Effector memory CD4-positive, alpha-beta T cell (primary cell): ENCODE data around the gene IQCN.

Source experiments
- DNase-seq, 3 donors: peaks; one replicate each; pipeline ENCODE4 v3.0.0-alpha.2; 2020
- H3K27ac ChIP-seq: 2 replicates; pipeline ENCODE4 v1.7.0; 2013; ENCODE audit warnings: mild to moderate bottlenecking, low read length, moderate library complexity; ENCODE audit not compliant: insufficient read depth, poor library complexity, severe bottlenecking
- H3K27me3 ChIP-seq: replicated peaks from 2 replicates; pipeline ENCODE4 v1.7.0; 2013; ENCODE audit warnings: mild to moderate bottlenecking, low read length; ENCODE audit not compliant: insufficient read depth, control insufficient read depth, poor library complexity, severe bottlenecking
- H3K36me3 ChIP-seq: 2 replicates; pipeline ENCODE4 v1.7.0; 2013; ENCODE audit warnings: mild to moderate bottlenecking, low read length, moderate library complexity; ENCODE audit not compliant: control insufficient read depth, insufficient read depth
- H3K4me1 ChIP-seq: 2 replicates; pipeline ENCODE4 v1.7.0; 2013; ENCODE audit warnings: low read length, mild to moderate bottlenecking; ENCODE audit not compliant: control insufficient read depth, insufficient read depth, poor library complexity, severe bottlenecking
- H3K4me3 ChIP-seq: 2 replicates; pipeline ENCODE4 v1.7.0; 2013; ENCODE audit warnings: low read length, low read depth, mild to moderate bottlenecking; ENCODE audit not compliant: insufficient read depth, poor library complexity, severe bottlenecking
- H3K9me3 ChIP-seq: 2 replicates; pipeline ENCODE4 v1.7.0; 2013; ENCODE audit warnings: mild to moderate bottlenecking, low read length, moderate library complexity; ENCODE audit not compliant: control insufficient read depth

Gene IQCN

DNA sequence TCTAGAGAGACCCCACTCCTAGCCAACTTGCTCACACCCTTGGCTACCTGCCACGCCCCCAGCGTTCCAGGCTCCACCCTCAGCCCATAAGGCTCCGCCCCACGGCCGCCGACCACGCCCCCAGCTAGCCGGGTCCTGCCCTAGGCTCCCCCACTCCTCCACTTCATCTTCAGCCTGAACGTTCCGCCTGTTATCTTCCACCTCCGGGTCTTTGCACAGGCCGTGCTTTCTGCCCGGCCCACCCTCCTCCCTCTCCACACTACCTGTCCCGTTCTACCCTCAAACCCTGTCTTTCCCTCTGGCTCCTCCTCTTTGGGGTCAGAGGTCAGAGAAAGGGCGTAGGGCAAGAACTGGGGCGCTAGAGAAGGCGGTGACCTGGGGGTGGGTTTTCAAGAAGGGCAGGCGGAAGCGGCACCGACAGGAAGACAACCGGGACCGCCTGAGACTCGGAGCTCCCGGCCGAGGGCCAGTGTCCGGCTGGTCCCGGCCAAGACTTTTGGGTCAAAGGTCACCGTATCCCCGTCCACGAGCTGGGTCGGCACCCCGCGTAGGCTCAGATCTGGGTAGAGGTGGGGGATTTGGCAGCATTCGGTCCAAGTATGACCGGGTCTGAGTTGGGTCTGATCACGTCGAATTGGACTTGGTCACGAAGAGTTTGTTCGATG, 50.3 kb downstream of the IQCN start:
- H3K9me3 ChIP-seq: no peaks in the 10 kb centered on the region
- H3K27me3 ChIP-seq: peaks cover 36% of the 10 kb centered on the region
- H3K27ac ChIP-seq: no peak overlapping the region
- no peak for DNase-seq
- peak overlapping the region; percentile 48 for H3K4me3 ChIP-seq
- H3K4me1 ChIP-seq: peaks cover 24% of the 10 kb centered on the region
- no peaks in the 10 kb centered on the region for H3K36me3 ChIP-seq

DNA sequence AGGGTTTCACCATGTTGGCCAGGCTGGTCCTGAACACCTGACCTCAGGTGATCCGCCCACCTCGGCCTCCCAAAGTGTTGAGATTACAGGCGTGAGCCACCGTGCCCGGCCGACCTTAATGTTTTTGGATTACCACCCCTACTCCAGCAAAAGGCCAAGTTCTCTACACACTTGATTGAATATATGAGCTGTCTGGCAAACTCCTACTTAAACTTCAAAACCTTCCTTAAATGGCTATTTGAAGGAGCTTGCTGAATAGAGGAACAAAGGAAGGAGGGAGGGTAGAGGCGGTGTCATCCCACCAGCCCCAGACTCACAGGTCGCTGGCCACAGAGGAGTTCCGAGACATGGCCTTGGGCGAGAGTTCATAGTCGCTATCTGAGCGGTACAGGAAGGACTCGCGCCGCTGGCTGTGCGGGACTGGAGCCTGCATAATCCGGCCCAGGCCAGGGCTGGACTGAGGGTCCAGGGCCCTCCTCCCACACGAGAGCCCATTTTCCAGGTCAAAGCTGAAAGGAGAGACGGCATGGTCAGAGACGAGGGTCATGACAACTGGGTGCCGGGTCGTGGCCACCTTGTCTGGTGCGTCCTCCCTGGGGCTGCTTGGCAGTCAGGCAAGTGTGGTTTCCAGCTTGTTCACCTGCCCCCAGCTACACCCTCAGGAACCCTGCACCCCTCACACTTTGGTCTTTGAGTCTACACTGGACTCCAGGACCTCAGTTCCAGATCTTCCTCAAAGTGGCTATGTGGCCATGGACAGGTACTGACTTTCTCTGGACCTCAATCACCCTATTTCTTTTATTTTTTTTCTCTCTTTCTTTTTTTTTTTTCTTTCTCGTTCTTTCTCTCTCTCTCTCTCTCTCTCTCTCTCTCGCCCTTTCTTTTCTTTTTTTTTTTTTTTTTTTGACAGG, 52.2 kb downstream of the IQCN start:
- Histone ChIP-seq H3K4me1 (peaks cover 24% of the 10 kb centered on the region), H3K27me3 (peaks cover 24% of the 10 kb centered on the region), H3K9me3 (no peaks in the 10 kb centered on the region), H3K4me3 (no peak overlapping the region), H3K27ac (no peak overlapping the region), H3K36me3 (no peaks in the 10 kb centered on the region)
- DNase-seq: no peak

DNA sequence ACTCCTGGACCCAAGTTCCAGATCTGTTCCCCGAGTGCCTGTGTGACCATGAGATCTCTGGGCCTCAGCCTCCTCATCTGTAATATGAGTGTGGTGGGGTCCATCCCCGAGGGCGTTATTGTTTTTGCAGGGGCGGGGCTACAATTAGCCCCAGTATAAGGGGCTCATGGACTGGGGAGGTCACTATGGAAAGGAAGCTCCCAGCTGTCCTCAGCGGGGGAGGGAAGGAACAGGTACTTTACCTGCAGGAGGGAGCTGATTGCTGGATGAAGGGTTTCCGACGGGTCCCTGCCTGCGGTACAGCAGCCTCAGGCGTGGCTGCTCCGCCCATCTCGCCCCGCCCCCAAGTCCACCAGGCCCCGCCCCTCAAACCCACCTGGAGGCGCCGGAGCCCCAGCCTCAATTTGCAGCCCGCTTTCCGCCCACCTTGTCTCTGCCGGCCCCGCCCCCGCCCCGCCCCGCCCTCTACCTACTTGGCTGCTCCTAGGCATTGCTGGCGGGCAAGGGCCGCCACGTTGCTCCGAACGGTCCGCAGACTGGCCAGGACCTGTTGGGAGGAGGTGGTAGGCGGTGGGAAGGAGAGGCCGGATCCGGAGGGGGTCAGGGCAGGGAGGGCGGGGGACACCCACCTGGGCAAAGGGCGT, 53.5 kb downstream of the IQCN start:
- Histone ChIP-seq H3K27ac (no peak overlapping the region), H3K36me3 (no peaks in the 10 kb centered on the region), H3K4me1 (peaks cover 17% of the 10 kb centered on the region), H3K4me3 (no peak overlapping the region), H3K27me3 (peaks cover 11% of the 10 kb centered on the region), H3K9me3 (no peaks in the 10 kb centered on the region)
- DNase-seq: no peak

DNA sequence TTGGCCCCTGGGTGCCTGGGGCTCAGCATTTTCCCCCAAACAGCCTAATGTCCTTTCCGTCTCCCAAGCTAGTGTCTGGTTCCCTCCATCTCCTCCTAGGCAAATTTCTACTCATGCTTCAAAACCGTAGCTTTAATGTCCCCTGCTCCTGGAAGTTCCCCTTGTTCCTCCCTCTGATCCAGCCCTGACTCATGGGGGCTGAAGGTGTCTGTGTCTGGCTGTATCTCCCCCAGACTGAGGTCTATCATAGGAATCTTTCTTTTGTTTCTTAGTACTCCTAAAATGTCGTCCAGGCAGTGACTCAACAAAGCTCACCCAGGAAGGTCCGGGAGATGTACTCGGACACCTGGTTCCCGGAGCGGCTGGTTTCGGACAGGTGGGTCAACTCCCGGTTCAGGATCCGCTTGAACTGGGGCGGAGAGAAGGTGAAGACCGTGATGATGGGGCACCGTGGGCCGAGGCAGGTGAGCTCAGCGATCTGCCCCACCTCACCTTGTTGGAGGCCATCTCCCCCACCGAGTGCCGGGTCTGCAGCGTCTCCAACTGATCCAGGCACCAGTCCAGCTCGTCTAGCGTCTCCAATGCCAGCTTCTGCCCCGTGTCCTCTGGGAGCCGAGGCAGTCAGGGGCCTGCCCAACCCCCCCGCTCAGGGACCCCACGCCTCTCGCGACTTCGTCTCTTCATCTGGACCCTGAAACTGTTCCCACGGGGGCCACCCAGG, 54.2 kb downstream of the IQCN start:
- H3K4me3 ChIP-seq: no peak overlapping the region
- no peaks in the 10 kb centered on the region for H3K9me3 ChIP-seq
- H3K27me3 ChIP-seq: peaks cover 4% of the 10 kb centered on the region
- no peaks in the 10 kb centered on the region for H3K36me3 ChIP-seq
- peaks cover 11% of the 10 kb centered on the region for H3K4me1 ChIP-seq
- no peak overlapping the region for H3K27ac ChIP-seq
- no peak for DNase-seq

DNA sequence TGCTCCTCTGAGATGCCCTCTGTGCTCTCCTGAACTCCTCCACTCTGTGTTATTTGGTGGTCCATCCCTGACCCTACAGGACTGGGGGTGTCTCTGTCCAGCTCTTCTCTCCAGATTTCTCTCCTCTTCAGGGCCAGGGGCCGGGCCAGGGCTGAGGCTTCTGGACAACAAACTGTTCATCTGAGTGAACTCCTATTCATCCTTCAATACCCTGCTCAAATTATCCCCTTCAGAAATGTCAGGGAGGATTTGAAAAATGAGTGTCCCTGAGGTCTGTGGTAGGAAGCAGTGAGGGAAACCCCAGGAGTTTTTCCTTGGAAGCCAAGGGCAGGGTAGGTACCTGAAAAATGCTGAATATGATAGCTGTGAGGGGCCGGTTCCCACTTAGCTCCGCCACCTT, 55.7 kb downstream of the IQCN start:
- DNase-seq: no peak
- Histone ChIP-seq H3K27ac (no peak overlapping the region), H3K9me3 (no peaks in the 10 kb centered on the region), H3K4me3 (no peak overlapping the region), H3K36me3 (no peaks in the 10 kb centered on the region), H3K27me3 (no peaks in the 10 kb centered on the region), H3K4me1 (no peaks in the 10 kb centered on the region)

DNA sequence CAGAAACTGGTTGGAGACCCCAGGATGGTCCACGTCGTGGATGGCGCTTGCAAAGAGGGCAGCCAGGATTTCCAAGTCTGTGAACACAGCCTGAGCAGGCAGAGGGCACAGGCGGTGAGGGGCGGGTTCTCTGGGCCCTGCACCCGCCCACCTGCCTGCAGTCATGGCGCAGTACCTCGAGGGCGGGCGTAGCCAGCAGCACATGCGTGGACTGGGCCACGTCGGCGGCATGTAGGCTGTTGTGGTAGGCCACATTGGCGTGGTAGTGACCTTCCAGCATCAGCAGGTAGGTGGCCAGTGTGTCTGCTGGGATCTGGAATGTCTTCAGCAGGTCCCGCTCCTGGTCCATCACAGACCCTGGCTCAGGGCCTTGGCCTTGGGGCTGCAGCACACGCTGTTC, 56.1 kb downstream of the IQCN start:
- Histone ChIP-seq H3K36me3 (no peaks in the 10 kb centered on the region), H3K27me3 (no peaks in the 10 kb centered on the region)

DNA sequence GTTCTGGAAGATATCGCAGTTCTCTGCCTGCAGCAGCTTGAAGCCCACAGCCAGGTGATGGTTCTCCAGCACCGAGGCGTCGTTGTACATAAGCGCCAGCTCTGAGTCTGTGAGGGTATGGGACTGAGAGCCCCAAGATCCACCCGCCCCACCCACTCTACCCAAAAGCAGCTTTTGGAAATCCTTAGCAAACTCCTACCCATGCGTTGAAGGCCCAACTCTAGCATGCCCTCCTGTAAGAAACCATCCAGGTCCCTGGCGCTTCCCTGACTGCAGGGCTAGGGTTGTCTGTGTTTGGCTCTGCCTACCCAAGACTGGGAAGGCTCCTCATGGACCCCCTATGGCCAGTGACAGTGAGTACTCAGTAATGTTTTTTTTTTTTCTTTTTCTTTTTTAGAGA, 57.5 kb downstream of the IQCN start:
- Histone ChIP-seq H3K27me3 (no peaks in the 10 kb centered on the region), H3K36me3 (no peaks in the 10 kb centered on the region), H3K9me3 (no peaks in the 10 kb centered on the region), H3K4me1 (no peaks in the 10 kb centered on the region), H3K4me3 (no peak overlapping the region), H3K27ac (no peak overlapping the region)
- DNase-seq: no peak

More for the DNA sequence above, 56.1 kb downstream of the IQCN start:
- DNase-seq: no peak
- H3K27ac ChIP-seq: no peak overlapping the region
- H3K9me3 ChIP-seq: no peaks in the 10 kb centered on the region
- H3K4me3 ChIP-seq: no peak overlapping the region
- no peaks in the 10 kb centered on the region for H3K4me1 ChIP-seq

DNA sequence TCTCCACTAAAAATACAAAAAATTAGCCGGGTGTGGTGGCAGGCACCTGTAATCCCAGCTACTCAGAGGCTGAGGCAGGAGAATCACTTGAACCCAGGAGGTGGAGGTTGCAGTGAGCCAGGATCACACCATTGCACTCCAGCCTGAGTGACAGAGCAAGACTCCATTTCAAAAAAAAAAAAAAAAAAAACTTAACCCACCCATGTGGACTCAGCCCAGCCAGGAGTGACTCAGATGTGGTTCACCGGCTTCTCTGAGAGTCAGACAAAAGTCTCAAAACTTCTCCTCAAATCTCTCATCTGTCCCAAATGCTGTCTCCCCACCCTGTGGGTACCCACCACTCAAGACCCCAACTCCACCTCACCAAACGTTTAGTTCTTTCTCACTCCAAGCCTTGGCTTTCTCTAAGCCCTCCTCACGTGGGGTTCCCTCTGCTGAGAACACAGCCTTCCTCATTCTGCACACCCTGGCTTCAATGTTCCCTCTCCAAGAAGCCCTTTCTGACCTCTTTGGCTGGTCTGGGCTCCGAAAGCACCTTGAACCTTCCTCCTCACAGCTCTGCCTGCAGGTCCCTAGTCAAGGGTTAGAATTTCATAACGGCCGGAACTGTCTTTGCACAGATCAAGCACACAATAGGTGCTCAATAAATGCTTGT, 59.3 kb downstream of the IQCN start:
- no peaks in the 10 kb centered on the region for H3K27me3 ChIP-seq
- H3K27ac ChIP-seq: no peak overlapping the region
- H3K4me1 ChIP-seq: no peaks in the 10 kb centered on the region
- H3K4me3 ChIP-seq: no peak overlapping the region
- no peak for DNase-seq
- H3K36me3 ChIP-seq: no peaks in the 10 kb centered on the region
- H3K9me3 ChIP-seq: no peaks in the 10 kb centered on the region

DNA sequence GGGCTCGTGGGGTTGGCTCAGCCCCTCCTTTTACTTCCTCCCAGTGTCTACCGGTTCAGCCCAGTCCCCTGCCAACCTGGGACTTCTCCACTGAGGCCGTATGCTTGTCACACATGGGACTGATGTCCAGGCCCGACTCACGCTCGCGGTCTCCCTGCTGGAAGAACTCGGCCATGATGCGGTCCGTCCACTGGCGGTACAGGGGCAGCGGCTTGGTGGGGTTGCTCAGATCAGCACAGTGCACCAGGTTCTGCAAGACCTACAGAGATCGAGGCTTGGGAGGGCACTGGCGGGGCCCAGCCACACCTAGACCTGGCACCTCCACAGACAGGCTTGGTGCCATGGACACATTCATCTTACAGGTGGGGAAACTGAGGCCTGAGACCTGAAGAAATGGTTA, 62.6 kb downstream of the IQCN start:
- Histone ChIP-seq H3K27me3 (no peaks in the 10 kb centered on the region), H3K4me1 (no peaks in the 10 kb centered on the region), H3K9me3 (no peaks in the 10 kb centered on the region), H3K27ac (no peak overlapping the region), H3K4me3 (no peak overlapping the region), H3K36me3 (no peaks in the 10 kb centered on the region)
- DNase-seq: no peak
